Measurements from ENCODE around the gene DPY19L2.
"Not testable (repeated sequence)": the region's sequence is repeated elsewhere in the genome, so short reads cannot be mapped to it uniquely, and the experiment has no call there.

Gene DPY19L2

DNA sequence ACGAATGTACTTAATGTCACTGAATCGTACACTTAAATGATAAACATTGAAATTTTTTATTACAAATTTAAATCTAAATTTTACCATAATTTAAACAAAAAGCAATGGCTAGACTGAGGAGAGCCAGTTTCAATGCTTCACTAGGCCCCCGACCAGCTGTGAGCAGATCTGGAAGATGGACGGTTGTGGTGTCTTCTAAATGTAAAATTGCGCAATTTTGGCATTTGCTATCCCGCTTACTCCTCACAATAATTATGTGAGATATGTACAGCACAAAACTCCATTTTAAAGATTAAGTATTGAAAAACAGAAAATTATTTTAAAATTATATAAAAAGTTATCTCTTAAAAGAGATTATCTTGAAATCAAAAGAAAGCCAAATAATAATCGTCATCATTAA is 5.3 kb downstream of the DPY19L2 start:
- not testable (repeated sequence) for DNase-seq (ENCODE audit: low spot score)

DNA sequence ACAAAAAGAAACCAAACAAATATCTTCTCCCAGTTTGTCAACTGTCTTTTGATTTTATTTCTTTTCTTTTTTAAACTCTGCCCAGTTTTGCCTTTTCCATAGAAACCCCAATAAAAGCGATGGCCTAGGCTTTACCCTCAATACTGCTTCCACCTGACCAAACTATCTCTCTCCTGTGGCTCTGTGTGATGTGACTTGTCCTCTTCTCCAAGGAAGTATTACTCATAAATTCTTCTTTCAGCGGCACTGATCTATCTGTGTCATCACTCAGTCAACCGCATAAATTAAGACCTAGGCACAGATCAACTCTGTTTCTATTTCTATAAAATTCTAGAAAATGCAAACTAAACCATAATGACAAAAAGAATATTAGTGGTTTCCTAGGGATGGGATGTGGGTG is 9.8 kb downstream of the DPY19L2 start:
- not testable (repeated sequence) for DNase-seq (ENCODE audit: low spot score)

DNA sequence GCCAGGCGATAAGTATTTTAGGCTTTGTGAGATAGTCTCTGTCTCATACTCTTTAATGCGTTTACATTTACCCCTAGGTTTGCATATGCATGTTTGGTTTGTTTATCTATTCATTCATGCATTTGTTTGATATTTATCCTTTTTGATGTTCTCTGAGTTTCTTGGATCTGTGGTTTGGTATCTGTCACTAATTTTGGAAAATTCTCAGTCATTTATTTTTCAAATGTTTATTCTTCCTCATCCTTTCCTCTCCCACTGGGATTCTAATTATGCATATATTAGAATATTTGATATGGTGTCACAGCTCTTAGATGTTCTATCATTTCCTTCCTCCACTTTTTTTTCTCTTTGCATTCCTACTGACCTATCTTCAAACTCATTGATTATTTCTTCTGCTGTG is 11.9 kb downstream of the DPY19L2 start:
- not testable (repeated sequence) for DNase-seq (ENCODE audit: low spot score)

DNA sequence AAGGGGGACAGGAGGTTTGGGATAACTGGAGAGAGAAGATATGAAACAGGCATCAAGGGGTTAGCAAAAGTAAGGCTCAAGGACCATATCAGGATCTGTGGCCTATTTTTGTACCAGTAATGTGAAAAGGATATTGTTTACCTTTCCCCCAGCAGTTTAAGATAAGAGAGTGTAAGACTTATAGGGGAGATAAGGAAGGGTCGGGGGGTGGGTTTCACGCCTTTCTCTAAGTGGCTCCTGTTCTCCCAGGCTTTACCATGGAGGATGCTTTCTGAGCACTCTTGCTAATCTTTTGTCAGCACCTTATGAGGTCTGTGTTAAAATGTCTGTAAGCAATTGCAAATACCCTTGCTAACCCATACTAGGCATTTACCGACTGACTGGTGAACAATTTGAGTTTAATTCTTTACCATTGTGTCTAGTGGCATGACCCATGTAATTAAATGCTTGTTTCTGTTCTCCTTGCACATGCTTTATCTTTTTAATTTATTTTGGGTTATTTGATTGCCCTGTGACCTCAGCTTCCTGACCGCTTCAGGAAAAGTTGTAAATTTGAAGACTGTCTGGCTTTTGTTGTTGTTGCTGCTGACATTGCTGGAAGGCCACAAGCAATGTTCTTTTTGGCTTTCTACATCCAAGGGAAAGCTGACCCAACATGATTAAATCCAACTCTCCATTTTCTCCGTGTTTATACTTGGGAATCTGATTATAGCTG is 12.6 kb downstream of the DPY19L2 start:
- DNase-seq (ENCODE audit: low spot score), result not testable (repeated sequence)

DNA sequence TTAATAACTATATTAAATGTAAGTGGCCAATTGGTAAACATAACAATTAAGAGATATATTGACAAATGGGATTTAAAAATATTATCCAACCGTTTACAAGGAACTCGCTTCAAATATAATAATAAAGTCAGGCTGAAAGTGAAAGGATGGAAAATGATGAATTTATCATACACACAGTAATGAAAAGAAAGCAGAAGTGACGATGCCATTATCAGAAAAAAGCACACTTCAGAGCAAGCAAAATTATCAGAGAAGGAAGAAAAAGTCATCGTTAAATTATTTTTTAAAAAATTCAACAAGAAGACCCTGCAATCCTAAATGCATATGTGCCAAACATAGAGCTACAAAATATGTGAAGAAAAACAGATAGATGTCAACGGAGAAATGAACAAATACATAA is 13.8 kb downstream of the DPY19L2 start:
- not testable (repeated sequence) for DNase-seq (ENCODE audit: low spot score)

DNA sequence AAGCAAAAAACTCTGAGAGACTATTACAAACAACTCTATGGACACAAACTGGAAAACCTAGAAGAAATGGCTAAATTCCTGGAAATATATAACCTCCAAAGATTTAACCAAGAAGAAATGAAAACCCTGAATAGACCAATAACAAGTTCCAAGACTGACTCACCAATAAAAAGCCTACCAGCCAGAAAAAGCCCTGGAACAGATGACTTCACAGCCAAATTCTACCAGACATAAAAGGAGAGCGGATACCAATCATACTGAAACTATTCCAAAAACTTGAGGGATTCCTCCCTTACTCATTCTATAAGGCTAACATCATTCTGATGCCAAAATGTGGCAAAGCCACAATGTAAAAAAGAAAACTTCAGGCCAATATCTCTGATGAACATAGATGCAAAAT is 18.8 kb downstream of the DPY19L2 start:
- peak; percentile 1 for DNase-seq (ENCODE audit: low spot score)

DNA sequence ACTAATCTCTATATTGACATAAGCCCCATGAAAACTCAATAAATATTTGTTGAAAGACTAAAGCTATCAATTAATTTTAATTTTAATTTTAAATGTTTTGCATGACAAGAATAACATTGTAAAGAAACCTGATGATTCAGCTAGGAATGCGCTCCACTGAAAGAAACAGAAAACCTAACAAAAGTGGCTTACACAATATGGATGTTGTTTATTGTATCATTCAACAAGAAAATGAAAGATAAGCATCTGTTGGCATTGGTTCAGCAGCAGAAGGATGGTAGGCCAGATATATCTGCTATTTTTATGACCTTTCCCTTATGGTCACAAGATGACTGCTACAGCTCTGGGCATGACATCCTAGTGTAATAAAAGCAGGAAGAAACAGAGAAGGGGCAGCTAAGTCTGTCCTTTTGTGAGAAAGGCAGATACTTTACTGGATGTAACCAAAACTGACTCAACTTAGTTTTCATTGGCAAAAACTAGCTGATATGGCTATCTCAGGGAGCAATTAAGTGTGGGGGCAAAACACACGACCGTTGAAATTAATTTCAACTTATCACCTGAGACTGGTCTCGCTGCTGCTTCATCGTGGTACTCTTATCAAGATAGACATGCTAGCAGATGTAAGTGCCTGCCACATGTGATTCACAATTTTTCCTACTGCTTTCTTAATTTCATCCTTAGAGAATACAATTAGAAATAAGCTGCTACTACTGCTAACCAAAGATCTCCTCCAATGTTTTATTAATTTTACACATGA is 24.7 kb downstream of the DPY19L2 start:
- DNase-seq (ENCODE audit: low spot score), result not testable (repeated sequence)

DNA sequence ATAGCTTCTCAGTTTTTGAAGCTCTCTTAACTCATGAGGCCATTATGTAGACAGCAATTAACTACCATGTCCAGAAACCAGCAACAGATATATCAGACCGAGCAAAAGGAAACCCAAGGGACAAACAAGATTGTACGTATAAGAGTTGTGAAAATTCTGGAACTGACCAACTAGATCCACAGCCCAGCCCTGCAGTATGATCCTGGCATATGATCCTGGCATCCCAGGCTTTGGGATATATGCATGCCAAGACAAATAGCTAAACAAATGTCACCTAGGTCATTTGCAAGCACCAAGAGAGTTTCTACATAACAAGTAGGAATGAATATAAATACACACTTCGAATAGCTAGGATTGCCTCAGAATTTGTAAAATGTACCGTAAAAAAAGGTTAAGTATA is 44.0 kb downstream of the DPY19L2 start:
- not testable (repeated sequence) for DNase-seq (ENCODE audit: low spot score)

DNA sequence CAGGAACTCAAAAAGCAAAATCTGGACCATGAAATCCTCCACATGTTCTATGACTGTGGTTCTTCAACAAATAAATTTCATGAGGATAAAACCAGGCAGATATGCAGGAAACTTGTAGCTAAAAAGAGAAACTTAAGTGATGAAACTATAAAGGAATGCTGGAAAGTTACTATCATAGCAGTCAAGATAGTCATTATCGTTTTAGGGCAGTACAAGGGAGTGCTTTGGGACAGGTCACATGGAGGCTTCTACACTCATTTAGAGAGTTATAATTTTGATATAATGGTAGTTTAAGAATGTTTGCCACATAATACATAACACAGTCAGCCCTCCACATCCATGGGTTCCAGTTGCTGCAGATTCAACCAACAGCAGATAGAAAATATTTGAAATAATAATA is 52.7 kb downstream of the DPY19L2 start:
- not testable (repeated sequence) for DNase-seq (ENCODE audit: low spot score)

DNA sequence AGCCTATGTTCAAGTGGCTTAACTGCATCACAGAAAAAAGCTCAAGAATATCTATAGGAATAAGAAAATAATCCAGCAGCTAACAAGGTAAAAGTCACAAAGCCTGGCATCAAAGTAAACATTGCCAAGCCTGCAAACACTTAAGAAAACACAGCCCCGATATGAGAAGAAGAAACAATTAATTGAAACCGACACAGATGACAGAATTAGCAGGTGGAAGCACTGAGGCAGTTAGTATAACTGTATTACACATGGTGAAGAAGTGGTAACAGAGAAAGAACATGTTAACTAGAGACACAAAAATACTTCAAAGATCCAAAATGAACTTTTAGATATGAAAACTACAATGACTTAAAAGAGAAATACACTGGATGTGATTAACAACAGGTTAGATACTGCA is 57.0 kb downstream of the DPY19L2 start:
- not testable (repeated sequence) for DNase-seq (ENCODE audit: low spot score)

DNA sequence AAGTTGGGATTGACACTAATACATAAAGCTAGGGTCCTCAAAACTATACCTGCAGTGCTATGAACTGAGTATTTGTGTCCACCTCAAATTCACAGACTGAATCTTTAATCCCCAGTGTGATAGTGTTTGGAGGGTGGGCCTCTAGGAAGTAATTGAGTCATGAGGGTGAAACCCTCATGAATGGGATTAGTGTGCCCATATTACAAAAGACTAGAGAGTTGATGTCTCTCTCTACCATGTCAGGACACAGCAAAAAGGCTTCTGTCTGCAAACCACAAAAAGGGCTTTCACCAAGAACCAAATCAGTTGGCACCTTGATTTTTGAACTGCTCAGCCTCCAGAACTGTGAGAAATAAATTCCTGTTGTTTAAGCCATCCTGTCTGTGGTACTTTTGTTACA is 59.0 kb downstream of the DPY19L2 start:
- not testable (repeated sequence) for DNase-seq (ENCODE audit: low spot score)

DNA sequence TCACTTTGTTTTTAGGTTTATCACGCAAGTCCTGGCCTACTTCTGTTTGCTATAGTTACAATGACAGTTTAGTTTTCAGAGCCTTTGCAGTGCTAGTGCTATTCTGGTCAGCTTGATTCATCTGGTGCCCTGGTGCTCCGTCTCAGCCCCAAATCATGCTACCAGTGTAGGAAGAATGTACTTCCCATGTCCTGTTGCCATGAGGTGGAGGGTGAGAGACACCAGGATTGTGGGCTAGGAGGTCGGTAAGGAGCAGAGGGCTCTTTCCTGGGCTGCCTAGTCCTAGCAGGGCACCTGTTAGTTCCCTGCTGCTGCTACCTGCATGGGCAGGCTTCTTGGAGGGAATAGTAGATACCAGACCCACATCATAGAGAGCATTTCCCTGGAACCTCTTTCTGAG is 63.3 kb downstream of the DPY19L2 start:
- DNase-seq (ENCODE audit: low spot score), result not testable (repeated sequence)

DNA sequence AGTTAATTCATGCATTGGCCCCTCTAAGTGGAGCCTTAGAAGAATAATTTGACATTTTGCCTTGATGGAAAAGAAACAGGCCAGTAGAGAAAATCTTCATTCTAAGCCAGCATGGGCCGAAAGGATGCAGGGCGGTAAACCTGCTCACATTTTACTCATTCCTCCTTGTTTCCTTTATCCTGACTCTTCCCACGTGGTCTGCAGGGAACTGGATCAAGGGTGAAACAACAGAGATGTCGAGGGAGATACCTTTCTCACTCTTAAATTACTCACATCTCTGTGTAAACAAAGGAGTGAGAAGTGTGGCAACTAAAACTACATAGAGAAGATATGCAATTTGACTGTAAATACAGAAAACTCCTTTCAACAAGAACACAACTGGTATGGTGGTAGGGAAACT is 73.5 kb downstream of the DPY19L2 start:
- not testable (repeated sequence) for DNase-seq (ENCODE audit: low spot score)

DNA sequence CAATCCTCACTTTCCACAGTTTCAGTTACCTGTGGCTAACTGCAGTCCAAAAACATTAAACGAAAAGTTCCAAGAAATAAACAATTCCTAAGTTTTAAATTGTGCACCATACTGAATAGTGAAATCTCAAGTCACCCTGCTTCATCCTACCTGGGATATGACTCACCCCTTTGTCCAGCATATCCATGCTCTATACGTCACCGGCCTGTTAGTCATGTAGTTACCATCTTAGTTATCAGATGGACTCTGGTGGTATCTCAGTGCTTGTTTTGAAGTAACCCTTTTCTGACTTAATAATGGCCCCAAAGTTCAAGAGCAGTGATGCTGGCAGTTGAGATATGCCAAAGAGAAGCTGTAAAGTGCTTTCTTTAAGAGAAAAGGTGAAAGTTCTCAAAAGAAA is 83.9 kb downstream of the DPY19L2 start:
- peak; percentile 53 for DNase-seq (ENCODE audit: low spot score)

DNA sequence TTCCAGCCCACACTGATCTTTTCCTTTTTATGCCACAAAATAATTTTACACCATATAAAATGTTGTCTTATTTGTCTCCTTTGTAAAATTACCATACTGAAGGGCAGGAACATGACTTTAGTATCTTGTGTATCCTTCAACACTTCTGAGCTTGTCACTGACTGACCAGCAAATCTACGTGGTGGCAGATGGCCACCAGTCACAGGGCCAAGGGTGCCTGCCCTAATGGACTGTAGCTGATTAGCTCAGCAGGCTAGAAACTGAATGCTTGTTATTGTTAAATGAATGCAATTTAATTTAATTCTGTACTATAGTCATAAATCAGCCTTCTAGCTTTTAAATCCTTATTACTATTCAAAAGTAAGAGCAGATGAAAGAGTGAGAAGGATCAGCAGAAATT is 85.0 kb downstream of the DPY19L2 start:
- not testable (repeated sequence) for DNase-seq (ENCODE audit: low spot score)

DNA sequence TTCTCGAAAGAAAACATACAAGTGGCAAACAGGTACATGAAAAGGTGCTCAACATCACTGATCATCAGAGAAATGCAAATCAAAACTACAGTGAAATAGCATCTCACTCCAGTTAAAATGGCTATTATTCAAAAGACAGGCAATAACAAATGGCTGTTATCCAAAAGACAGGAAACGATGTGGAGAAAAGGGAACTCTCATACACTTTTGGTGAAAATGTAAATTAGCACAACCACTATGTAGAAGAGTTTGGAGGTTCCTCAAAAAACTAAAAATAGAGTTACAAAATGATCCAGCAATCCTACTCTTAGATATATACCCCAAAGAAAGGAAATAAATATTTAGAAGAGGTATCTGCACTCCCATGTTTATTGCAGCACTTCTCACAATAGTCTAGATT is 90.7 kb downstream of the DPY19L2 start:
- DNase-seq (ENCODE audit: low spot score), result not testable (repeated sequence)

DNA sequence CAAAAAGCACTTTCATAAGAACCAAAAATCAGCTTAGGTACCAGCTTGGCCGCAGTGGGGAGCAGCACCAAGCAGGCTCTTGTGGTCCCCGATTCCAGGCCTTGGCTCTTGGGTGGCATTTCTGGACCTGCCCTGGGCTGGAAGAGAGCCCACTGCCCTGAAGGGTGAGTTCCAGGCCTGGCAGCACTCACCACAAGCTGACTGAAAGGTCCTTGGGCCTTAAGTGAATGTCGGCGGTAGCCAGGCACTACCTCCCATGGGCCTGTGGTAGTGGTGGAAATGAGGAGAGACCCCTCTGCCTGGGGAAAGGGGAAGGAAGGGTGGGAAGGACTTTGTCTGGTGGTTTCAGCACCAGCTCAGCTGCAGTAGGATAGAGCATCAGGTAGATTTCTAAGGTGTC is 96.3 kb downstream of the DPY19L2 start:
- DNase-seq (ENCODE audit: low spot score), result not testable (repeated sequence)

DNA sequence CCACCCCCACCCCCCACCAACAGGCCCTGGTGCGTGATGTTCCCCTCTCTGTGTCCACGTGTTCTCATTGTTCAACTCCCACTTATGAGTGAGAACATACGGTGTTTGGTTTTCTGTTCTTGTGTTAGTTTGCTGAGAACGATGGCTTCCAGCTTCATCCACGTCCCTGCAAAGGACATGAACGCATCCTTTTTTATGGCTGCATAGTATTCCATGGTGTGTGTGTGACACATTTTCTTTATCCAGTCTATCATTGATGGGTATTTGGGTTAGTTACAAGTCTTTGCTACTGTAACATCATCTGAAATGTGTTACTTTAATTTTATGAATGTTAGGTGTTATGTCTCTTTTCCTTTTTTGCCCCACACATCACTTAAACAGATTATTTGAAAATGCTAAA is 109.8 kb downstream of the DPY19L2 start:
- not testable (repeated sequence) for DNase-seq (ENCODE audit: low spot score)

DNA sequence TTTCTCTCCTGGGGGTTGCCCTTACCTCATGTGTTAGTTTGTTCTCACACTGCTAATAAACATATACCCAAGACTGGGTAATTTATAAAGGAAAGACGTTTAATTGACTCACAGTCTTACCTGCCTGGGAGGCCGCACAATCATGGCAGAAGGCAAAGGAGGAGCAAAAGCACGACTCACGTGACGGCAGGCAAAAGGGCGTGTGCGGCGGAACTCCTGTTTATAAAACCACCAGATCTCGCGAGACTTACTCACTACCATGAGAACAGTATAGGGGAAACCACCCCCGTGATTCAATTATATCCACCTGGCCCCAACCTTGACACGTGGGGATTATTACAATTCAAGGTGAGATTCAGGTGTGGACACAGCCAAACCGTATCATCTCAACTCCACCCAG is 116.9 kb downstream of the DPY19L2 start:
- DNase-seq (ENCODE audit: low spot score), result not testable (repeated sequence)

DNA sequence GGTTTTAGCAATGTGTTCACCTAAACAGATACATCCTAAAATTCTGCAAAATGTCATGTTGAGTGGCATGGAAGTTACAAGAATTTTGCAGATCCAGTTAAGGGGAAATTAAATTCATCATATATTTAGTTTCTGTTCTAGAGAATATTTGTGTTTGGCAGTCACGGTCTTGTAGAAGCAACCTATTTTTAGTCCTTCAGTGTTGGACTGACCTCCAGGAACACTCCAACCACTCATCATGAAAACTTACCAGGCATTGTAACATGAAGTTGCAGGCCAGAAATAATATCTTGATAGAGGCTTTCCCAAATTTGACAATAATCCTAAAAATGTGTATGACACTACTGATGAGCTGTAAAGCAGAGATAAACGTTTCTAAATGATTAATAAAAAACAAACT is 119.3 kb downstream of the DPY19L2 start:
- DNase-seq (ENCODE audit: low spot score), result not testable (repeated sequence)

DNA sequence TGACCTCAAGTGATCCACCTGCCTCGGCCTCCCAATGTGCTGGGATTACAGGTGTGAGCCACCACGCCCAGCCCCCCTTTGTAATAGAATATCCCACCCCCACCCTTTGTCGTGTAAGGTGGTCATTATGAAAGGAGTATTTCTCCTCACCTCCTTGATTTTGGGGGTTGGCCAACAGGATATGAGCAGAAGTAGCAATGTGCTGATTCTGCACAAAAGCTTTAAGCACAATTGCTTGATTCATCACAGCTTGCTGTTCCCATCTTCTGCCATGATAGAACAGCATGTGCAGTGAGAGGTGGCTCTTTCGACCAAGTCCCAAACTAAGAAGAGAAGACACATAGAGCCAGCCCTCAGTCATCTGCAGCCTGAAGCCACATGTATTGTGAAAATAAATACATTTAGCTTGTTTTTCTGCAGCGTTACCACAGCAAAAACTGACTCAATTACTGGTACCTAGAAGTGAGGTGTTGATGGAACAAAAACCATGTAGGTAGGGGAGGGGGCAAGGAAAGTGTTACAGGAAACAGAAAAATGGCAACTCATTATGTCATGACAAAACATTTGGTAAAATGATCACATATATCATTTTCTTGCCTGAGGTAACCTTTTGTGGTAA is 122.9 kb downstream of the DPY19L2 start:
- not testable (repeated sequence) for DNase-seq (ENCODE audit: low spot score)

DNA sequence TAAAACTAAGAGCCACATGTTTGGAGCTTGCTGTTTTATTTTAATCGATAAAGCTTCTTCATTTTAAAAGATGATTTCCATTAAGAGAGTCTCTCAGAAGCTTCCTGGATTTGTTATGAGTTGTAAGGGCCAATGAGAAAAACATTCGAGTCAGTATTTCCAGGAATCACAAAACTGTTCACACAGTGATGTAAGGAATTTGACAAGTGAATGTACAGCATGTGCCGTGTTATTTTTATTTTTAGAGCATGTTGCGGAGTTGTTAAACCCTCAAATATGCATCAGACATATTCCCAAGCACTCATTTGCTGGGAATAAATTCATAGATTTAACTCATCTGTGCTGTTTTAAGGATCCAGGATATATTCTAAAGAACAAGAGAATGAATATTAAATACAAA is 129.6 kb downstream of the DPY19L2 start:
- not testable (repeated sequence) for DNase-seq (ENCODE audit: low spot score)

DNA sequence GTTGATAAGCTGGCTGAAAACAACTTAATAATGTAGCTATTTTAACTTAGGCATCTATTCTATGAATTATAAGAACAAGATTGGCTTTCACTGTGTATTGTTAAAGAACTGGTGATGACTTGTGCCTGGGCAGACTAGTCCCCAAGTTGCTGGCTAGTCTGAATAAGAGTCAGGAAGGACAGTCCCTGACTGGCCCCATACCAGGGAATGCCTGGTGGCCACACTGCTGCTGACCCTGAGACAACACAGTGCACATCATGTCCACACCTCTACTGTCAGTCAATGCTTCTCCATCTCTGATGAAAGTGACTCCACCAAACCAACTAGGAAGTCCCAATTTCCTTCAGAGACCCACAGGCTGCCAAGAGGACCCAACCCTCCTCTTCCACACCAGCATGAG is 130.5 kb downstream of the DPY19L2 start:
- DNase-seq (ENCODE audit: low spot score), result not testable (repeated sequence)
